ENCODE data around the gene KRT6A. TPM values are rescaled to one million over a fixed set of nuclear protein-coding genes. Genes with fewer than 3 reads are reported as not detected.

Gene KRT6A
- total RNA-seq, 4 donors from 2014 or later, result 1,263 to 22,053 (median 17,717) TPM

DNA sequence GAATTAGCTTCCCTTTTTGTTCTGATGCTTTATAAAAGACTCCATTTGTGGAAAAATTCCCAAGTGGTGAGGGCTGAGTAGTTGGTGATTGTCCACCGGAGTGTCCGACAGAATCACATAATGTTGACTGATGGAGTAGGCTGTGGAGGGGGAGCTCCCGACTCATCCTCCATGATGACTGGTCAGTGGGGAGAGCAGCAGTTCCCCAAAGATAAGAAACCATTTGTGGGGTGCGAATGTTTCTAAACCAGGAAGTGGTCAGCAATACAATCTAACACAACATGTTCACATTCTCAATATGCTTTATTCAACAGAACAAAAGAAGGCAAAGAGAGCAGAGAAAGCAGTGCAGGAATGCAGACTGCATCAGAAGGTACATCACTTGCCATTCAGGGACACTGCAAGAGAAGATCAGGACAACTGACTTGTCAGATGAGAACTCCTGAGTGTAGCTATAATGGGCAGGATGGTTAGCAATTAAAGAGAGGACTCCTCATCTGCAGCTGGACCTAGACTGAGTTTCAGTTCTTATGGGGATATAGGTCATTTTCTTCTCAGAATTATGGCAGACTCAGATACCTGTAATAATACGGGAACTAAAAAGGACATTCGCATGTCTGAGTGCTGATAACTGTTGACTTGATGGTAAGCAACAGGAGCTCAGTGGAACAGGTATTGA, 46.6 kb downstream of the KRT6A start:
- intact Hi-C loops (cut with DNase I), result no loop called here
- WGBS, 2 donors, result 77 to 81% methylated on average over 6 of the region's 6 CpGs

DNA sequence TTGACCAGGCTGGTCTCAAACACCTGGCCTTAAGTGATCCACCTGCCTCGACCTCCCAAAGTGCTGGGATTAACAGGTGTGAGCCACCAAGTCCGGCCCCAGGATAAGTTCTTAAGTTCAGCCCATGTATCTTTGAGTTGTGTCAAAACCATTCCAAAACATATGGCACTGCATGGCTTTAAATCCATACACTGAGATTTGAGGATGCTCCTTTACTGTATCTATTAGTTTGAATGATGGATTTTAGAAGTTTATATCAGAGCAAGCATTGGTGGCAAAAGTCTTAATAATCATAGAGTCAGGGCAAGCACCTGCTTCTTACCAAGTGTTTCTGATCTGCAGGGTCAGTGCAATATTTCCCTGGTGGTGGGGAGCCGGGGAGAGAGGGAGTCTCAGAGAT, 47.2 kb downstream of the KRT6A start:
- Histone ChIP-seq H3K9me3 (no peaks in the 10 kb centered on the region), H3K36me3 (peaks cover 0 to 13% (median 0%) of the 10 kb centered on the region in 3 donors), H3K27ac (no peak overlapping the region), H3K27me3 (peaks cover 0 to 7% (median 0%) of the 10 kb centered on the region in 4 donors), H3K4me3 (no peak overlapping the region), H3K4me1 (peaks cover 4 to 29% (median 4%) of the 10 kb centered on the region in 3 donors)
- DNase-seq, result no peak
- TF ChIP-seq POLR2A (IDR thresholded peaks at IDR 0.05), result no peak
- TF ChIP-seq, protein P1, sequence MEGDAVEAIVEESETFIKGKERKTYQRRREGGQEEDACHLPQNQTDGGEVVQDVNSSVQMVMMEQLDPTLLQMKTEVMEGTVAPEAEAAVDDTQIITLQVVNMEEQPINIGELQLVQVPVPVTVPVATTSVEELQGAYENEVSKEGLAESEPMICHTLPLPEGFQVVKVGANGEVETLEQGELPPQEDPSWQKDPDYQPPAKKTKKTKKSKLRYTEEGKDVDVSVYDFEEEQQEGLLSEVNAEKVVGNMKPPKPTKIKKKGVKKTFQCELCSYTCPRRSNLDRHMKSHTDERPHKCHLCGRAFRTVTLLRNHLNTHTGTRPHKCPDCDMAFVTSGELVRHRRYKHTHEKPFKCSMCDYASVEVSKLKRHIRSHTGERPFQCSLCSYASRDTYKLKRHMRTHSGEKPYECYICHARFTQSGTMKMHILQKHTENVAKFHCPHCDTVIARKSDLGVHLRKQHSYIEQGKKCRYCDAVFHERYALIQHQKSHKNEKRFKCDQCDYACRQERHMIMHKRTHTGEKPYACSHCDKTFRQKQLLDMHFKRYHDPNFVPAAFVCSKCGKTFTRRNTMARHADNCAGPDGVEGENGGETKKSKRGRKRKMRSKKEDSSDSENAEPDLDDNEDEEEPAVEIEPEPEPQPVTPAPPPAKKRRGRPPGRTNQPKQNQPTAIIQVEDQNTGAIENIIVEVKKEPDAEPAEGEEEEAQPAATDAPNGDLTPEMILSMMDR (IDR thresholded peaks at IDR 0.05), result no peak
- 60 to 67% methylated on average over 3 of the region's 3 CpGs for WGBS, 2 donors
- intact Hi-C loops (cut with DNase I), result no loop called here

More for the DNA sequence above, 46.6 kb downstream of the KRT6A start:
- Histone ChIP-seq H3K4me3 (no peak overlapping the region), H3K4me1 (peaks cover 3 to 24% (median 4%) of the 10 kb centered on the region in 3 donors), H3K27me3 (peaks cover 0 to 7% (median 0%) of the 10 kb centered on the region in 4 donors), H3K36me3 (peaks cover 0 to 13% (median 0%) of the 10 kb centered on the region in 3 donors), H3K9me3 (no peaks in the 10 kb centered on the region), H3K27ac (no peak overlapping the region)
- TF ChIP-seq POLR2A (IDR thresholded peaks at IDR 0.05), result no peak
- TF ChIP-seq, protein P1 (IDR thresholded peaks at IDR 0.05), result no peak
- no peak for DNase-seq

DNA sequence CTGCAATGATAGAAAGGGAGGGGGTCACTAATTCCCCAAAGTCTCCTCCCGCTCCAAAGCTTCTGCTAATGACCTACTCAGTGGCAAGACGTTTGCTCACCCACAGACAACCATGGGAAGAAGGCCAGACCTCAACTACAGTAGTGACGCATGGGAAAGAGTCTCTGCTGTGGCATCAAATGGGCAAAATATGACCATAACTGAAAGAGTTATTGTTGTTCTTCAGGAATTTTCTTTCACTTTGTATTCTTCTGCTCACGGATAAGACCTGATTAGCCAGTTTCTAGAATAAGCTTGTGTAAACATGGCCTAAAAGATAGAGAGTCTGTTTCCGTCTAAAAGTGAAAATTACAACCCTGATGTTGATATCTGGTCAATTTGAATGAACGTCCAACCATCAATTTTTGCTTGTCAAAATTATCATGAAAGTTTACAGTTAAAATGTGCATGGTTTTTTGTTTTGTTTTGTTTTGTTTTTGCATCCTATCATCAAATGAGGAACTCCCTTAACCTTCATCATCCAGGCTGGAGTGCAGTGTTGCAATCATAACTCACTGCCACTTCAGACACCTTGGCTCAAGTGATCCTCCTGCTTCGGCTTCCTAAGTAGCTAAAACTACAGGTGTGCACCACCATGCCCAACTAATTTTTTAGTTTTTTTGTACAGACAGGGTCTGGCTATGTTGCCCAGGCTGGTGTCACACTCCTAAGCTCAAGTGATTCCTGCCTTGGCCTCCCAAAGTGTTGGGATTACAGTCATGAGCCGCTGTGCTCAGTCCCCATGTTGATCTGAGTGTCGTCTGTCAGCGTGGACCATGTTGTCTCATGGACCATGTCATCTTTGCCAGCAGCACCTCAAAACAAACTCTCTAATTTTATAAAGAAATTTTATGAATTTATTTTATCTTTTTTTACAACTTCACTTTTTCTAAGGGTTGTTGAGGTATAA, 48.1 kb downstream of the KRT6A start:
- peaks cover 0 to 13% (median 0%) of the 10 kb centered on the region in 3 donors for H3K36me3 ChIP-seq
- H3K9me3 ChIP-seq, result no peaks in the 10 kb centered on the region
- 56 to 62% methylated on average over 10 of the region's 10 CpGs for WGBS, 2 donors
- peaks cover 4 to 39% (median 9%) of the 10 kb centered on the region in 3 donors for H3K4me1 ChIP-seq
- intact Hi-C loops (cut with DNase I), result no loop called here
- peak overlapping the region in 3 of 4 donors; percentile 30 to 69 (median 56) for H3K27ac ChIP-seq
- H3K27me3 ChIP-seq, result peaks cover 0 to 7% (median 0%) of the 10 kb centered on the region in 4 donors
- no peak overlapping the region for H3K4me3 ChIP-seq
- DNase-seq, result no peak
- no peak for TF ChIP-seq POLR2A (IDR thresholded peaks at IDR 0.05)
- TF ChIP-seq, protein P1 (IDR thresholded peaks at IDR 0.05), result no peak

DNA sequence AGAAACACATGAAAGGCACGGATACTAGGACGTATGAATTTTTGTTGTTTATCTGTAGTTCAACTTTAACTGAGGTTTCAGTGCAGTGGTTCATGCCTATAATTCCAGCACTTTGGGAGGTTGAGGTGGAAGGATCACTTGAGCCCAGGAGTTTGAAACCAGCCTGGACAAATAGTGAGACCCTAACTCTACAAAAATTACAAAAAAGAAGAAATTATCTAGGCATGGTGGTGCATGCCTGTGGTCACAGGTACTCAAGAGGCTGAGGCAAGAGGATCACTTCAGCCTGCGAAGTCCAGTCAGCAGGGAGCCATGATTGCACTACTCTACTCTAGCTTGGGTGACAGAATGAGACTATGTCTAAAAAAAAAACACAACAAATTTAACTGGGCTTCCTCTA, 49.1 kb downstream of the KRT6A start:
- H3K4me3 ChIP-seq, result no peak overlapping the region
- no peaks in the 10 kb centered on the region for H3K9me3 ChIP-seq
- H3K27ac ChIP-seq, result peak overlapping the region in 3 of 4 donors; percentile 30 to 69 (median 56)
- peaks cover 0 to 7% (median 0%) of the 10 kb centered on the region in 4 donors for H3K27me3 ChIP-seq
- peaks cover 4 to 48% (median 11%) of the 10 kb centered on the region in 3 donors for H3K4me1 ChIP-seq
- no peak for TF ChIP-seq POLR2A (IDR thresholded peaks at IDR 0.05)
- TF ChIP-seq, protein P1 (IDR thresholded peaks at IDR 0.05), result no peak
- WGBS, 2 donors, result 93 to 97% methylated on average over 3 of the region's 3 CpGs
- H3K36me3 ChIP-seq, result peaks cover 0 to 13% (median 0%) of the 10 kb centered on the region in 3 donors
- no peak for DNase-seq
- intact Hi-C loops (cut with DNase I), result no loop called here

All from esophagus squamous epithelium (tissue), 5 donors.